K562 (cell line): ENCODE data around the gene CDC42BPB. TPM values are rescaled to one million over a fixed set of nuclear protein-coding genes. Genes with fewer than 3 reads are reported as not detected.
A peak's percentile ranks its signal among the peaks of the same experiment; 100 is the strongest.

ENCODE experiments used
- ATAC-seq: fragments of 200-7000 bp; cut with Tn5 transposase; 3 replicates; pipeline ENCODE4 v1.9.1; 2020; ENCODE audit warnings: moderate library complexity
- BruUV-seq: library from RNA; stranded (reverse); fragments of 400-500 nt; replicated peaks from 2 replicates; lab custom pipeline; 2021; lab: Mats Ljungman, UMichigan
- CTCF ChIA-PET: fragments of 300-600 bp; formaldehyde crosslinking; extraction: SDS; loops from one replicate; lab custom pipeline; 2021; ENCODE audit warnings: low intra/inter-chr PET ratio; lab: Yijun Ruan, JAX
- POLR2A ChIA-PET: fragments of 300-600, 350-650 bp; sonication (Branson Sonifier 250); formaldehyde crosslinking; extraction: SDS; loops from one replicate; lab custom pipeline; 2021; ENCODE audit warnings: antibody characterized with exemption, inconsistent platforms; lab: Yijun Ruan, JAX
- DNase-seq, 4 experiments: peaks; one replicate each; pipeline versions ENCODE4 v3.0.0 to v3.0.0-alpha.2; 2011 to 2018; ENCODE audit warnings: low spot score in 3 of 4, mixed read lengths in 3 of 4; ENCODE audit errors: extremely low read depth in 1 of 4
- FAIRE-seq: peaks from 2 replicates; lab custom pipeline; 2011; peaks lifted over from hg19 to GRCh38; lab: Jason Lieb, UNC
- H2AFZ ChIP-seq: 2 replicates; pipeline ENCODE4 v1.6.0; 2011; ENCODE audit warnings: low read depth, low read length, control low read depth, inconsistent platforms
- H3K27ac ChIP-seq: fragments of 200-600 bp; 3 replicates; pipeline ENCODE4 v1.8.0; 2011; ENCODE audit warnings: low read depth, mild to moderate bottlenecking, control low read depth, inconsistent platforms, low read length, moderate library complexity, mixed read lengths; ENCODE audit errors: extremely low read depth
- H3K27me3 ChIP-seq, 2 experiments: fragments of 300-600 bp in 1 of 2; 2 replicates in 1 of 2; 3 replicates in 1 of 2; pipeline versions ENCODE4 v1.6.0 to v1.8.0; 2011; ENCODE audit warnings: inconsistent platforms in 2 of 2, low read length in 2 of 2, mild to moderate bottlenecking in 1 of 2, mixed read lengths in 1 of 2, moderate library complexity in 1 of 2; ENCODE audit not compliant: control insufficient read depth in 2 of 2, insufficient read depth in 2 of 2
- H3K36me3 ChIP-seq: fragments of 300-600 bp; 3 replicates; pipeline ENCODE4 v1.8.0; 2011; ENCODE audit warnings: mild to moderate bottlenecking, low read length, inconsistent platforms; ENCODE audit not compliant: control insufficient read depth, insufficient read depth
- H3K4me1 ChIP-seq, 2 experiments: fragments of 200-600 bp in 1 of 2; replicated peaks in 1 of 2; 2 replicates in 1 of 2; 3 replicates in 1 of 2; pipeline versions ENCODE4 v1.5.1 to v1.8.0; 2011; ENCODE audit warnings: inconsistent platforms in 2 of 2, low read length in 2 of 2, mild to moderate bottlenecking in 1 of 2, mixed read lengths in 1 of 2, moderate library complexity in 1 of 2; ENCODE audit not compliant: control insufficient read depth in 2 of 2, insufficient read depth in 2 of 2
- H3K4me2 ChIP-seq: 2 replicates; pipeline ENCODE4 v1.6.1; 2011; ENCODE audit warnings: low read length, control low read depth, inconsistent platforms, mixed read lengths; ENCODE audit not compliant: insufficient read depth
- H3K4me3 ChIP-seq: fragments of 200-600 bp; sonication (generic), shearing (Covaris generic); 2 replicates; pipeline ENCODE4 v1.5.1; 2016; ENCODE audit warnings: control low read depth, inconsistent platforms
- H3K79me2 ChIP-seq: fragments of 200-600 bp; 3 replicates; pipeline ENCODE4 v1.8.0; 2011; ENCODE audit warnings: low read length, inconsistent platforms; ENCODE audit not compliant: control insufficient read depth, insufficient read depth
- H3K9ac ChIP-seq, 2 experiments: 2 replicates each; pipeline versions ENCODE4 v1.6.0 to v1.6.1; 2011; ENCODE audit warnings: low read depth in 2 of 2, low read length in 2 of 2, control low read depth in 1 of 2, inconsistent platforms in 1 of 2, mild to moderate bottlenecking in 1 of 2, mixed read lengths in 1 of 2; ENCODE audit not compliant: insufficient read depth in 1 of 2
- H3K9me1 ChIP-seq: one replicate; pipeline ENCODE4 v1.6.0; 2011; ENCODE audit warnings: inconsistent platforms, mild to moderate bottlenecking, low read length, moderate library complexity; ENCODE audit not compliant: control insufficient read depth, insufficient read depth
- H3K9me3 ChIP-seq: replicated peaks from 2 replicates; pipeline ENCODE4 v1.5.1; 2011; ENCODE audit warnings: low read depth, low read length, inconsistent platforms; ENCODE audit not compliant: control insufficient read depth, insufficient read depth
- H4K20me1 ChIP-seq: replicated peaks from 2 replicates; pipeline ENCODE4 v1.6.1; 2011; ENCODE audit warnings: low read length, inconsistent platforms, mixed read lengths; ENCODE audit not compliant: control insufficient read depth, insufficient read depth
- AFF4 ChIP-seq: sonication (generic); formaldehyde crosslinking; IDR thresholded peaks from 2 replicates; pipeline ENCODE4 v1.8.0; 2023; ENCODE audit warnings: mild to moderate bottlenecking, missing genetic modification reagents
- ATF7 ChIP-seq: fragments of 450-650 bp; IDR thresholded peaks from 2 replicates; pipeline ENCODE4 v1.7.1; 2014; ENCODE audit warnings: mild to moderate bottlenecking, moderate library complexity
- FOXP1 ChIP-seq: sonication (generic); formaldehyde crosslinking; IDR thresholded peaks from 2 replicates; pipeline ENCODE4 v1.8.0; 2022; ENCODE audit warnings: mild to moderate bottlenecking, missing genetic modification reagents
- HIVEP1 ChIP-seq: fragments of 250-450 bp; sonication (Bioruptor Pico); IDR thresholded peaks from 2 replicates; pipeline ENCODE4 v1.4.0; 2020; ENCODE audit warnings: mild to moderate bottlenecking
- KLF10 ChIP-seq: fragments of 250-450 bp; sonication (Bioruptor Pico); IDR thresholded peaks from 2 replicates; pipeline ENCODE4 v1.6.1; 2021; ENCODE audit warnings: matching md5 sums
- LARP7 ChIP-seq: fragments of 450-650 bp; IDR thresholded peaks from 2 replicates; pipeline ENCODE4 v1.6.1; 2016
- MCM7 ChIP-seq, 2 experiments: fragments of 450-650 bp; IDR thresholded peaks; 2 replicates each; pipeline ENCODE4 v1.6.1; 2016 to 2018
- NFIC ChIP-seq: fragments of 450-650 bp; IDR thresholded peaks from 2 replicates; pipeline ENCODE4 v1.6.1; 2017; ENCODE audit warnings: mild to moderate bottlenecking, inconsistent platforms
- RBM22 ChIP-seq: fragments of 200-400 bp; formaldehyde crosslinking; IDR thresholded peaks from 2 replicates; pipeline ENCODE4 v1.6.1; 2018; ENCODE audit warnings: low read length, low read depth; ENCODE audit not compliant: poor library complexity, severe bottlenecking
- SPI1 ChIP-seq: IDR thresholded peaks from 2 replicates; pipeline ENCODE4 v1.6.1; 2011; ENCODE audit warnings: low read depth, low read length, control low read depth, borderline replicate concordance
- TAL1 ChIP-seq: fragments of 450-650 bp; IDR thresholded peaks from 2 replicates; pipeline ENCODE4 v1.6.1; 2016; ENCODE audit warnings: mild to moderate bottlenecking
- WGBS: fragments of 100-300 bp; shearing (Covaris generic); methylation state at CpG from one replicate; pipeline ENCODE4 v1.1.6; 2016; ENCODE audit warnings: low coverage, mixed read lengths; ENCODE audit not compliant: insufficient coverage; ENCODE audit errors: missing lambda C conversion rate; 5-methylcytosine and 5-hydroxymethylcytosine counted together
- in situ Hi-C: fragments of 300-500 bp; cut with MboI; formaldehyde crosslinking; loops from 4 replicates; pipeline ENCODE4 v1.15.0; 2018; ENCODE audit warnings: inconsistent platforms, mixed read lengths
- intact Hi-C: fragments of 100-400 bp; cut with micrococcal nuclease; formaldehyde crosslinking; loops from 2 replicates; pipeline ENCODE4 v1.14.2; 2022
- polyA plus RNA-seq, 8 experiments: library from polyadenylated mRNA; depleted of rRNA in 4 of 8; stranded (reverse) in 5 of 8; unstranded in 3 of 8; fragments of >200 nt; fragmentation: Nextera tagmentation in 2 of 8; fragmentation: Illumina TruSeq in 1 of 8; extraction: Ambion mirVana in 2 of 8; extraction: Trizol in 1 of 8; gene quantifications; 2 replicates each; pipeline versions ENCODE4 v1.2.1 to v1.2.3, GENCODE V29; 2011 to 2014; ENCODE audit warnings: inconsistent platforms in 1 of 8, missing spikeins in 1 of 8
- total RNA-seq, 7 experiments: library from RNA; depleted of rRNA in 6 of 7; stranded (reverse); fragments of >200 nt in 6 of 7; fragmentation: Illumina TruSeq in 2 of 7; extraction: Trizol in 2 of 7; gene quantifications; 2 replicates each; pipeline versions ENCODE4 v1.2.1 to v1.2.3, GENCODE V29; 2011 to 2021; ENCODE audit warnings: low replicate concordance in 1 of 7

The CDC42BPB gene
- total and polyA plus RNA-seq, 9 of the 15 experiments (the other 6 are each of a cell fraction or from before 2014, with no cell fraction given) = 0.07 to 24.3 (median 12.6) TPM

GRCh38 chr14:102940729-102941362 is 116.5 kb downstream of the CDC42BPB start:
- H2AFZ ChIP-seq = no peak overlapping the region
- no peak overlapping the region for H3K27ac ChIP-seq
- ATAC-seq (no peak), FAIRE-seq (no peak), DNase-seq (no peak)
- 0 out of 4 replicates have a peak overlapping the region, but pooled peaks of 1 of the 2 experiments have one; percentile 20 for H3K9ac ChIP-seq
- ChIA-PET CTCF (no interaction called here), POLR2A (no interaction called here)
- BruUV-seq = no TSS peak
- WGBS = 78% methylated on average over 19 of the region's 19 CpGs
- TF ChIP-seq KLF10 (no peak), ATF7 (no peak), HIVEP1 (CRISPR knock-in tag) (no peak)
- no peaks in the 10 kb centered on the region for H3K79me2 ChIP-seq
- no peaks in the 10 kb centered on the region for H3K9me3 ChIP-seq
- H3K27me3 ChIP-seq = no peaks in the 10 kb centered on the region
- in situ Hi-C loops (no loop called here), intact Hi-C loops (no loop called here)
- H3K4me2 ChIP-seq = no peak overlapping the region
- H3K36me3 ChIP-seq = peaks cover 9% of the 10 kb centered on the region; the same call in 1 of the 3 replicates
- no peak overlapping the region for H3K4me3 ChIP-seq
- H4K20me1 ChIP-seq = no peaks in the 10 kb centered on the region
- H3K9me1 ChIP-seq = no peaks in the 10 kb centered on the region
- peaks cover 4 to 19% of the 10 kb centered on the region in 2 experiments; a peak in 3 of 5 replicates for H3K4me1 ChIP-seq

- no peak for DNase-seq
- H3K27ac ChIP-seq = no peak overlapping the region
- peaks cover 4 to 19% of the 10 kb centered on the region in 2 experiments; a peak in 3 of 5 replicates for H3K4me1 ChIP-seq
- H3K79me2 ChIP-seq = no peaks in the 10 kb centered on the region
- intact Hi-C loops = no loop called here
- ChIA-PET CTCF (no interaction called here), POLR2A (interaction anchor here (1.2 kb wide), 1 partner anchor 24 kb away, joined by 3 read pairs; no protein-coding TSS in a partner anchor)
- H3K4me2 ChIP-seq = no peak overlapping the region
- ATAC-seq = no peak
- BruUV-seq = no TSS peak
- 87% methylated on average over 16 of the region's 43 CpGs for WGBS
- H3K36me3 ChIP-seq = peaks cover 2% of the 10 kb centered on the region; the same call in 1 of the 3 replicates
- FAIRE-seq = no peak
- H3K4me3 ChIP-seq = no peak overlapping the region
- no peak overlapping the region for H3K9ac ChIP-seq
- H3K27me3 ChIP-seq = no peaks in the 10 kb centered on the region
- H4K20me1 ChIP-seq = no peaks in the 10 kb centered on the region
- in situ Hi-C loops = no loop called here
- no peak overlapping the region for H2AFZ ChIP-seq
- no peaks in the 10 kb centered on the region for H3K9me3 ChIP-seq
- no peaks in the 10 kb centered on the region for H3K9me1 ChIP-seq
- TF ChIP-seq SPI1 (no peak), AFF4 (CRISPR knock-in tag) (no peak), MCM7 (IDR thresholded peaks at IDR 0.05) (no peak), LARP7 (no peak), NFIC (no peak), TAL1 (no peak), FOXP1 (CRISPR knock-in tag) (no peak), RBM22 (peak; percentile 44)
Measured at GRCh38 chr14:102939820-102940561, 117.4 kb downstream of the CDC42BPB start.
